Fibroblast of skin of right quadriceps (primary cell): Measurements from ENCODE around the gene ADCY9.

ENCODE experiments used
- DNase-seq: peaks from one replicate; pipeline ENCODE4 v3.0.0-alpha.2; 2013

The ADCY9 gene

DNA sequence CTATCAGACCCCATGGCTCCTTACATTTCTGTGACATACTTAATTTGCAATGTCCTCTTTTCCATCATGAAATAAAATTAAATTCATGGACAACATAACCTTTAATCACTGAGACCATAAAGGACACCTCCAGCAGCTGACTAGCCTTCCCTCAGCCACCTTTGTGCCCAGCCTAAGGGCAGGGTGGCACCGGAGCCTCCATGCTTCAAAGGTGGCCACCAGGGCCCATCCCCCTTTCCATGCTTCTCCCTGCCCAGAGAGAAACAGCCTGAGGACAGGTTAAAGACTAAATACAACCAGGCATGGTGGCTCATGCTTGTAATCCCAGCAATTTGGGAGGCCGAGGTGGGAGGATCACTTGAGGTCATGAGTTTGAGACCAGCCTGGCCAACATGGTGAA lies 94.3 kb downstream of the ADCY9 start:
- DNase-seq = no peak

- no peak for DNase-seq
These were observed 95.0 kb downstream of the ADCY9 start for GRCh38 chr16:4021070-4021779.

DNA sequence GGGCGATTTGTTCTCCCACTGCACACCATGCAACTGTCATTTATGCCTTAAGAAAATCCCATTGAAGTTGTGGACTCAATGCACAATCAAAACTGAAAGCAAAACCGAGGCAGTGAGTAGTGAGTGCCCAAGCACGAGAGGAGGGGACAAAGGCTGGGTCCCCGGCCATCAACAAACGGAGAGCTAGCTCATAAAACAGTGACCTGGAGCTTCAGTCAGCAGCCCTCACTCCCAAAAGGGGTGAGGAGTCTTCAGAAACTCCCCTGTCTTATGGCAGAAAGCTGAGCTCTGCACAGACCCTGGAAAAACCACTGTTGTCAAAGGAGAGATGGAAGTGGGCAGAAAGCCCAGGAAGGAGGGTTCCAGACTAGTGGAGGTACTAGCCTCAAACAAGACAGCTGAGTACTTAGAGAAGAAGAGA lies 96.9 kb downstream of the ADCY9 start:
- no peak for DNase-seq

DNA sequence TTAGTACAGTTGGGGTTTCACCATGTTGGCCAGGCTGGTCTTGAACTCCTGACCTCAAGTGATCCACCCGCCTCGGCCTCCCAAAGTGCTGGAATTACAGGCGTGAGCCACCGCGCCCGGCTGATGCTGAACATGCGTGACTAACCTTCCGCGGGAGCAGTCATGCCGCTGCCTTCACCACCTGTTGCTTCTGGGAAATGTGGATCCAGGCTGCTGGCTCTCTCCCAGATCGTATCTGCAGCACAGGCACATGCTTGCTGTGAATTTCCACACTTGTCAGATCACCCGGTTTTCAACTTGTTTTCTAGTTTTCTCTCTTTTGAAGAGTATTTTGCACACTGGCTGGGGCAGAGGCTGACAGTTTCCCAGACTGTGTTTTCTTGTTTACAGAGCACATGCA lies 97.9 kb downstream of the ADCY9 start:
- DNase-seq = peak; percentile 38

- DNase-seq = no peak
These were observed 98.4 kb downstream of the ADCY9 start for GRCh38 chr16:4017807-4018206.

GRCh38 chr16:4016658-4017057 lies 99.6 kb downstream of the ADCY9 start:
- peak; percentile 61 for DNase-seq

- DNase-seq = no peak
These were observed 100.3 kb downstream of the ADCY9 start for GRCh38 chr16:4016005-4016352.

DNA sequence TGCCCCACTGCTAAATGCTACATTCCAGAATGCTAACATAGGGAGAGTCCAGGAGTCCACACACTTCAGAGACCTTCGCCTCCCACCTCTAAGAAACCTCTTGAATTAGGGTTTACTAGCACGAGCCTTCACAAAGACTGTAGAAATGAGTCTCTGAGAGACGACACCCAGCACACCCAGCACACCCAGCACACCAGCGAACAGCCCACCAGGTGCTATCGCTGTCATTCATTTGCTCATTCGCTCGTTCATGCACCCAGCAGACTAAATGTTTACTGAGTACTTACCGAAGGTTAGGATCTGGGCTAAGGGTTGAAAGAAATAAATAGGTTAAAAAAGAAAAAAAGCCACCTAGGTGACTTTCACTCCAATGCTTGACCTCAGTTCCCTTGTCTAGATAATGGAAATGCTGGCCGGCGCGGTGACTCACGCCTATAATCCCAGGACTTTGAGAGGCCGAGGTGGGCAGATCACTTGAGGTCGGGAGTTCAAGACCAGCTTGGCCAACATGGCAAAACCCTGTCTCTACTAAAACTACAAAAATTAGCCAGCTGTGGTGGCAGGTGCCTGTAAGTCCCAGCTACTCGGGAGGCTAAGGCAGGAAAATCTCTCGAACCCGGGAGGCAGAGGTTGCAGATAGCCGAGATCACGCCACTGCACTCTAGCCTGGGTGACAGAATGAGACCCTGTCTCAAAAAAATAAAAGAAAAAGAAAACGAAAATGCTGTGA lies 100.8 kb downstream of the ADCY9 start:
- no peak for DNase-seq

DNA sequence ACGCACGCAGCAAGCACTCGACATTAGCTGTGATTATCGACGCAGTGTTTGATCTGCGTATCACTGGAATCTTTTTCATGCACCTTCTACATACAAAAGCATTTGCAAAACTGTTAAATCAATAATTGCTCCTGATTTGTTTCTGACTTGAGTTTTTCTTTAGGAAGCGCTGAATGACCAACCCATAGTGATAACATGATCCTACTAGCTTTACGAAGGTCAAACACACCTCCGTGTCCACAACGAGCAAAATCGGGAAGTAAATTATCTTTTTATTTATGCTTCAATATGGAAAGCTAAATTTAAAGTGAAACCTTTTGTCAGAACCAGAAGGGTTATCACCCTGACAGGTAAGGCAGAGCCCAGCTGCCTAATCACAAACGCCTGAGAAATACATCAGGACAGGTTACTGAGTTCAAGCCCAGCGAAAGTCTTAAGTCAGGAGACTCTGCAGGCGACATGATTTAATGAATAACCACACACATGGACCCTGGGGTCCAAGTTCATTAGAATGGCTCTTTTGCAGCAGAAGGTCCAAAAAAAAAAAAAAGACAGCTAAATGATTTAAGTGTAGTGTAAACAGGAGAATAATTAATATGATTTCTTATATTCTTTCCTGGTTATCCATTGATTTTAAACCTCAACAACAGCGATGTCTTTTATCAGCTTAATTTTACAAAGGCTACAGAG lies 104.2 kb downstream of the ADCY9 start:
- DNase-seq = no peak

GRCh38 chr16:4011225-4011939 lies 104.9 kb downstream of the ADCY9 start:
- no peak for DNase-seq

- no peak for DNase-seq
These were observed 105.8 kb downstream of the ADCY9 start for GRCh38 chr16:4010225-4011158.

GRCh38 chr16:4009177-4009576 lies 107.1 kb downstream of the ADCY9 start:
- DNase-seq = no peak

GRCh38 chr16:4008116-4008515 lies 108.1 kb downstream of the ADCY9 start:
- no peak for DNase-seq

GRCh38 chr16:4006397-4006999 lies 109.7 kb downstream of the ADCY9 start:
- no peak for DNase-seq

DNA sequence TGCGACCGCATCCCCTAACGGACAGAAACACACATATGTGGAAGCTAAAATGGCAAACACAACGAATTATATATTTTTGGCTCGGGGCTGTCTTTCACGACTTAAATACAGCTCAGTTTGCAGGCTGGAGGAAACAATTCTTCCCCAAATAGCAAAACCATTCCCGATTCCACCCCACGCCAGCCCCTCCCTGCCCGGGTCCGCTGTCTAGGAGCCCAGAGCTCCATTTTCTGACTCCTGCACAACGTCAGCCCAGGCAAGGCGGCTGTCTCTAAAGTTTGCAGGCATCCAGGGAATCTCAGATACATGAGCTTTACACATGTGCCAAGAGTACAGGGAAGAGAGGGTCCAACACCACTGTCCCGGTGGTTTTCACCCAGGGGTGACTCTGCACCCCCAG lies 110.5 kb downstream of the ADCY9 start:
- DNase-seq = no peak

DNA sequence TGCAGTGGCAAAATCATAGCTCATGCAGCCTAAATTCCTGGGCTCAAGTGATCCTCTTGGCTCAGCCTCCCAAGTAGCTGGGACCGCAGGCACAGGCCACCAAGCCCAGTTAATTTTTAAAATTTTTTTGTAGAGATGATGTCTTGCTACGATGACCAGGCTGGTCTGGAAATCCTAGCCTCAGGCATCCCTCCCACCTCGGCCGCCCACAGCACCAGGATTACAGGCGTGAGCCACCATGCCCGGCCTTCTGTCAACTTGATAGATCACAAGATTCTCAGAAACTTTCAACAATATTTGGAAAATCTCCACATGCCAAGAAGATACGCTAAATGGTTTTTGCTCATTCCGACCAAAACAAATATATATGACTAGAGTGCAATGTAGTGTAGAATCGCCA lies 111.0 kb downstream of the ADCY9 start:
- no peak for DNase-seq

- no peak for DNase-seq
These were observed 112.0 kb downstream of the ADCY9 start for GRCh38 chr16:4004206-4004605.

DNA sequence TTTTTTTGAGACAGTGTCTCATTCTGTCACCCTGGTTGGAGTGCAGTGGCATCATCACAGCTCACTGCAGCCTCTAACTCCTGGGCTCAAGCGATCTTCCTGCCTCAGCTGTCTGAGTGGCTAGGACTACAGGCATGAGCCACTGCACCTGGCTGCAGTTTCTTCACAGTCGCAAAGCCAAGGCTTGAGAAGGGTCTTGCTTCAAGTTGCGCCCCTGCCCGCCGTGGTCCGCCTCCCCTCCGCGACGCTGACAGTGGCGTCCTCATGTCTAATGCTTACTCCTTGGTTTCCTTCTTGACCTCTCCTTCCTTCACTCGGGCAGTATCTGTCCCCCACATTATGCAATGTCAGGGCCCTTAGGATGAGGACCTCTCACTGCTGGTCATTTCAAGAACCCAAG lies 112.7 kb downstream of the ADCY9 start:
- no peak for DNase-seq

DNA sequence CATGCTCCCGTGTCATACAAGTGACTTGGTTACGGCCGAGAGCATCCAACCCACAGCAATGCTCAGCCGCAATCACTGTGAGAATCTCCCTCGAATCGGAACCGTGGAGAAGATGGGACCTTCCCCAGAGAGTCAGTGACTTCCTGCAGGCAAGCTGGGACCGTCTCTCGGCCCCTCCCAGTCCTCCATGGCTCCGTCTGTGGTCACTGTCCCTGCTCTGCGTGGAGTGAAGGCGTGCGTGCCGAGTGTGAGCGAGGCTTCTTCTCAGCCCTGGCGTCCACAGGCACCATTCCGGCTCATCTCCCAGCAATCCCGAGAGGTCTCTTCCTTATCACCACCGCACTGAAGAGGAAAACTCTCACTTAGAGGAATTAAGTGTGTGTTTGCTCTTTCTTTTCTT lies 113.1 kb downstream of the ADCY9 start:
- DNase-seq = no peak

GRCh38 chr16:4002121-4002520 lies 114.1 kb downstream of the ADCY9 start:
- DNase-seq = no peak

GRCh38 chr16:3999479-4000325 lies 116.5 kb downstream of the ADCY9 start:
- peak; percentile 67 for DNase-seq
